Gastroesophageal sphincter (tissue), 4 donors: ENCODE measurements around the gene GC. TPM values are rescaled to one million over a fixed set of nuclear protein-coding genes. Genes with fewer than 3 reads are reported as not detected.
"Not testable (repeated sequence)": the region's sequence is repeated elsewhere in the genome, so short reads cannot be mapped to it uniquely, and the experiment has no call there.

Source experiments
- ATAC-seq: fragments of 150-250 bp; one replicate; pipeline ENCODE4 v1.9.1; 2016; ENCODE audit warnings: mild to moderate bottlenecking, moderate library complexity
- H3K27ac ChIP-seq, 4 donors: fragments of 200-600 bp; sonication (generic) in 3 of 4; 1 replicate in 3 of 4; 2 replicates in 1 of 4; pipeline ENCODE4 v1.5.1; 2016 to 2019
- H3K27me3 ChIP-seq: fragments of 200-600 bp; sonication (generic); one replicate; pipeline ENCODE4 v1.5.1; 2019
- H3K36me3 ChIP-seq, 2 donors: fragments of 200-600 bp; sonication (generic); one replicate each; pipeline ENCODE4 v1.5.1; 2019; ENCODE audit warnings: control low read depth in 1 of 2
- H3K4me1 ChIP-seq, 3 donors: fragments of 200-600 bp; sonication (generic); 1 replicate in 2 of 3; 2 replicates in 1 of 3; pipeline ENCODE4 v1.5.1; 2016 to 2019; ENCODE audit warnings: control low read depth in 2 of 3
- H3K4me3 ChIP-seq, 2 donors: fragments of 200-600 bp; sonication (generic); one replicate each; pipeline ENCODE4 v1.5.1; 2019; ENCODE audit warnings: mild to moderate bottlenecking in 1 of 2, moderate library complexity in 1 of 2
- H3K9me3 ChIP-seq, 3 donors: fragments of 200-600 bp; sonication (generic); one replicate each; pipeline ENCODE4 v1.5.1; 2017 to 2019; ENCODE audit warnings: control low read depth in 2 of 3
- EP300 ChIP-seq: sonication (generic); formaldehyde crosslinking; IDR thresholded peaks from one replicate; pipeline ENCODE4 v1.6.1; 2017; ENCODE audit warnings: antibody characterized with exemption, mild to moderate bottlenecking
- POLR2A ChIP-seq, 2 donors: fragments of 450-650 bp; IDR thresholded peaks; one replicate each; pipeline ENCODE4 v1.6.1; 2017; ENCODE audit warnings: antibody characterized with exemption in 2 of 2, mild to moderate bottlenecking in 2 of 2, moderate library complexity in 1 of 2
- POLR2AphosphoS5 ChIP-seq: sonication (generic); formaldehyde crosslinking; IDR thresholded peaks from one replicate; pipeline ENCODE4 v1.6.1; 2017; ENCODE audit warnings: antibody characterized with exemption
- WGBS, 2 donors: methylation state at CpG; one replicate each; pipeline ENCODE4 v1.1.5; 2018; ENCODE audit warnings: low coverage in 1 of 2; 5-methylcytosine and 5-hydroxymethylcytosine counted together
- total RNA-seq, 4 donors: library from RNA; depleted of rRNA; stranded (reverse); fragments of >200 nt; gene quantifications; one replicate each; pipeline ENCODE4 v1.1.0, GENCODE V29; 2016
- TF ChIP-seq, protein P1 (sequence below), 4 experiments: fragments of 200-600 bp in 2 of 4; fragments of 450-650 bp in 2 of 4; sonication (generic) in 1 of 4; IDR thresholded peaks; one replicate each; pipeline ENCODE4 v1.5.1; 2017 to 2019; ENCODE audit warnings: antibody characterized with exemption in 4 of 4, mild to moderate bottlenecking in 2 of 4, moderate library complexity in 2 of 4

GC gene
- total RNA-seq, 4 donors from 2014 or later, result 0.62 TPM; not detected in 3

DNA sequence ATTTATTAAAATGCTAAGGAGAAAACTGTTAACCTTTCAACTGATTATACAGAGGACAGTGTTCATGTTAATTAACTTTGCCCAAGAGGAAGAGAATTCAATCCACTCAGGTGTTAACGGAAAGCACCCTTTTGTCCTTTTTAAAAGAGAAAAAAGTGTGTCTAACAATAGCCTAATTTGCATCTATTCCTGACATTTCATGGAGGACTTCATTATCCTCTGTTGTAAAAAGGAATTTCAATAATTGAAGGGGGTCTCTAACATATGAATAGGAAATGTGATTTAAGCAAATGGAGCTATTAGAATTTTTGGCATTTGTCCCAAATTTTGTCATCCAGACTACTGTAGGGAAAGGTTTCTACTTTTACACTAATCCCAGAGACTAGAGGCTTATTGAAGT lies 44.6 kb upstream of the GC start:
- no peak for ATAC-seq
- Histone ChIP-seq H3K4me1 (no peaks in the 10 kb centered on the region), H3K9me3 (no peaks in the 10 kb centered on the region), H3K4me3 (no peak overlapping the region), H3K27ac (no peak overlapping the region), H3K27me3 (no peaks in the 10 kb centered on the region), H3K36me3 (no peaks in the 10 kb centered on the region)
- TF ChIP-seq POLR2A (IDR thresholded peaks at IDR 0.05), result no peak
- no peak for TF ChIP-seq EP300
- TF ChIP-seq POLR2AphosphoS5, result no peak
- TF ChIP-seq, protein P1, sequence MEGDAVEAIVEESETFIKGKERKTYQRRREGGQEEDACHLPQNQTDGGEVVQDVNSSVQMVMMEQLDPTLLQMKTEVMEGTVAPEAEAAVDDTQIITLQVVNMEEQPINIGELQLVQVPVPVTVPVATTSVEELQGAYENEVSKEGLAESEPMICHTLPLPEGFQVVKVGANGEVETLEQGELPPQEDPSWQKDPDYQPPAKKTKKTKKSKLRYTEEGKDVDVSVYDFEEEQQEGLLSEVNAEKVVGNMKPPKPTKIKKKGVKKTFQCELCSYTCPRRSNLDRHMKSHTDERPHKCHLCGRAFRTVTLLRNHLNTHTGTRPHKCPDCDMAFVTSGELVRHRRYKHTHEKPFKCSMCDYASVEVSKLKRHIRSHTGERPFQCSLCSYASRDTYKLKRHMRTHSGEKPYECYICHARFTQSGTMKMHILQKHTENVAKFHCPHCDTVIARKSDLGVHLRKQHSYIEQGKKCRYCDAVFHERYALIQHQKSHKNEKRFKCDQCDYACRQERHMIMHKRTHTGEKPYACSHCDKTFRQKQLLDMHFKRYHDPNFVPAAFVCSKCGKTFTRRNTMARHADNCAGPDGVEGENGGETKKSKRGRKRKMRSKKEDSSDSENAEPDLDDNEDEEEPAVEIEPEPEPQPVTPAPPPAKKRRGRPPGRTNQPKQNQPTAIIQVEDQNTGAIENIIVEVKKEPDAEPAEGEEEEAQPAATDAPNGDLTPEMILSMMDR (IDR thresholded peaks at IDR 0.05), result no peak
- 77 to 78% methylated on average over 1 of the region's 1 CpG for WGBS, 2 donors

DNA sequence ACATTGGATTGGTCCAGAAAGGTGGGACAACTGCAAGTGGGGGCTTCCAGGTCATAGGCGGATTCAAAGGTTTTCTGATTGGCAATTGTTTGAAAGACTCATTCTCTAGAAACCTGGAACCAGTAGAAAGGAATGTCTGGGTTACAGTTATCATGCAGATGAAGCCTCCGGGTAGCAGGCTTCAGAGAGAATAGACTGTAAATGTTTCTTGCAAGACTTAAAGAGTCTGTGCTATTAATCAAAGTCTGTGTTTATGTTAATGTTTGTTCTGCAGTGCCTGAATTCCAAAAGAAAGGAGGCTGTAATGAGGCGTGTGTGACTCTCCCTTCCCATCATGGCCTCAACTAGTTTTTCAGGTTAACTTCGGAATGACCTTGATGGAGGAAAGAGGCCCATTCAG lies 43.9 kb upstream of the GC start:
- no peaks in the 10 kb centered on the region for H3K9me3 ChIP-seq
- WGBS, 2 donors, result 48 to 49% methylated on average over 4 of the region's 4 CpGs
- no peak for TF ChIP-seq EP300
- TF ChIP-seq POLR2A (IDR thresholded peaks at IDR 0.05), result no peak
- TF ChIP-seq POLR2AphosphoS5, result no peak
- TF ChIP-seq, protein P1 (IDR thresholded peaks at IDR 0.05), result no peak
- no peak overlapping the region for H3K4me3 ChIP-seq
- H3K27me3 ChIP-seq, result no peaks in the 10 kb centered on the region
- H3K36me3 ChIP-seq, result no peaks in the 10 kb centered on the region
- no peaks in the 10 kb centered on the region for H3K4me1 ChIP-seq
- ATAC-seq, result no peak
- no peak overlapping the region for H3K27ac ChIP-seq

DNA sequence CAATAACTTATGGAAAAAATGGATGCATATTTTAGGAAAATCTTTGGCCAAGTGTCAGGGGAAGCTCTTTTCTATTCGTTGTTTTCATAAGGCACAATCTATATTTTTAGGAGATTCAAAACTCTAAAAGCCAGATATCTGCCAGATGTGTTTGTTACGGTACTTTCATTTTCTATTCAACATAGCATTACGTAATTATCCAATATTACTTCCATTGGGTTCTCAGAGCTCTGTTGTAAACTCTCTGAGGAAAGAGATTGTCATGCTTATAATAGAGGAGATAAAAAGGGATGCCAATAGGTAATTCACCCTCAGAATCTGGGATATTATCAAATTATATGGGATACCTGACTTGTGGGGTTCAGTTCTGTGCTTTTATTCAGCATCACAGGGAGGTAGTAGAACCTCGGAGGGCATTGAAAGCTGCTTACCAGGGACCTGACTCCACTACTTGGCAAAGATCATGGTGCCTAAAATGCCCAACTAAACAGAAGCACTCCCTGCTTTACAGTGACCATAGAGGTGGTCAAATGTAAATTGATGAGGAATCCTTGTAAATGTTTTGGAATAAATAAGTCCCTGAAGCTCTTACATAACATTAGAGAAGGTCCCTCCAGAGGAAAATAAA lies 32.9 kb upstream of the GC start:
- Histone ChIP-seq H3K27me3 (no peaks in the 10 kb centered on the region), H3K36me3 (no peaks in the 10 kb centered on the region), H3K4me3 (no peak overlapping the region), H3K9me3 (no peaks in the 10 kb centered on the region), H3K27ac (no peak overlapping the region), H3K4me1 (no peaks in the 10 kb centered on the region)
- ATAC-seq, result no peak
- WGBS, 2 donors, result 69 to 79% methylated on average over 3 to 4 of the region's 4 CpGs
- TF ChIP-seq, protein P1 (IDR thresholded peaks at IDR 0.05), result no peak
- TF ChIP-seq POLR2A (IDR thresholded peaks at IDR 0.05) (no peak), EP300 (no peak), POLR2AphosphoS5 (no peak)

DNA sequence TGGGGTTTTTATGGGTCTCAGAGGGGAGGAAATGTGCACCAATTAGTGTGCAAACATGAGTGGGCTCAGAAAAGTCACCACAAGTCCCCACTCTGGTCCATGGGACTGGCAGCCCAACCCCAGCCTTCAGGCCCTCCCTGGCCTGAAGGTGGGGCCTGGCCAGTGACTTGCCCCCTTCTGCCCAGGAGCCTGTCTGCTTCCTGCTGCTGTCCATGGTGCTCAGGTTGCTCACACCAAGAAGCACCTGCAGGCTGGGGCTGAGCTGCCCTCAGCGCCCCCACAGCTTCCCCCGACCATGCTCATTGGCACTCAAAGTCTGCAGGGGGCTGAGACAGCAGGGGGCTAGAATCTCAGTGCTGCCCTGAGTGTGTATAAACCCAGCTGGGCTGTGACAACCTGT lies 30.6 kb upstream of the GC start:
- TF ChIP-seq, protein P1 (IDR thresholded peaks at IDR 0.05), result no peak
- TF ChIP-seq POLR2AphosphoS5 (no peak), EP300 (no peak), POLR2A (IDR thresholded peaks at IDR 0.05) (no peak)
- H3K4me1 ChIP-seq, result no peaks in the 10 kb centered on the region
- no peak overlapping the region for H3K27ac ChIP-seq
- no CpG with 5 or more reads among the region's 2 CpGs for WGBS, 2 donors
- no peaks in the 10 kb centered on the region for H3K9me3 ChIP-seq
- H3K36me3 ChIP-seq, result no peaks in the 10 kb centered on the region
- no peak overlapping the region for H3K4me3 ChIP-seq
- peak; percentile 31 for ATAC-seq
- H3K27me3 ChIP-seq, result no peaks in the 10 kb centered on the region

DNA sequence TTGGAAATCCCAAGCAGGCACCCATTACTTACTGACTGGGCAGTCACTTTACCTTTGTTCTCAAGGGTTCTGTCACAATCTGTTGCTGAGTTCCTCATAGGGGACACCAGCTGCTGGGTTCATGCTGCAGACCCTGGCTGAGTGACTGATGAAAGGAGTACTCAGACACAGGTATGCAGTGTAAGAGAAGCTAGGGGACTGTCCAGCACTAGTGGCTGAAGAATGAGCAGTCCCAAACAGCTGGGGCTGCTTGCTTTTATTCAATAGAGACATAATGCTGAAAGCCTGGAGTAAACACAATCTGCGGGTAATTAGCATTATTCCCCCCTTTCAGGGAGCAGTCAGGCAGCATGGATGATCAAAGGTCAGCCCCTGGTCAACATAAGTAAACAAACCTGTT lies 25.9 kb upstream of the GC start:
- H3K9me3 ChIP-seq, ATAC-seq, H3K4me3 ChIP-seq, H3K36me3 ChIP-seq, H3K27ac ChIP-seq, H3K4me1 ChIP-seq, H3K27me3 ChIP-seq: not testable (repeated sequence)
- WGBS, 2 donors, result no CpG with 5 or more reads among the region's 1 CpG
